HepG2 (cell line): ENCODE results near the gene DFFA. TPM values are rescaled to one million over a fixed set of nuclear protein-coding genes. Genes with fewer than 3 reads are reported as not detected.

Experiments used
- NCOA2 ChIP-seq: sonication (generic); formaldehyde crosslinking; IDR thresholded peaks from 2 replicates; pipeline ENCODE4 v1.8.0; 2022; ENCODE audit warnings: inconsistent platforms
- POLR2AphosphoS5 ChIP-seq: IDR thresholded peaks from 2 replicates; pipeline ENCODE4 v1.6.1; 2012; ENCODE audit warnings: low read depth, low read length
- REPIN1 ChIP-seq: sonication (generic); formaldehyde crosslinking; IDR thresholded peaks from 2 replicates; pipeline ENCODE4 v1.8.0; 2022; ENCODE audit warnings: missing genetic modification reagents, low read depth, mild to moderate bottlenecking, borderline replicate concordance
- TEAD3 ChIP-seq: optimal IDR thresholded peaks from 2 replicates; pipeline ENCODE3; 2016; ENCODE audit warnings: borderline replicate concordance
- TIGD3 ChIP-seq: sonication (generic); formaldehyde crosslinking; IDR thresholded peaks from 2 replicates; pipeline ENCODE4 v1.5.1; 2020; ENCODE audit warnings: mild to moderate bottlenecking, missing genetic modification reagents, borderline replicate concordance
- ZC3H13 ChIP-seq: sonication (generic); formaldehyde crosslinking; IDR thresholded peaks from 2 replicates; pipeline ENCODE4 v1.8.1; 2023; ENCODE audit warnings: mild to moderate bottlenecking, missing genetic modification reagents, moderate library complexity
- ZNF570 ChIP-seq: sonication (generic); formaldehyde crosslinking; IDR thresholded peaks from 2 replicates; pipeline ENCODE4 v1.4.0; 2020; ENCODE audit warnings: mild to moderate bottlenecking, missing genetic modification reagents, borderline replicate concordance
- ZNF574 ChIP-seq: sonication (generic); formaldehyde crosslinking; IDR thresholded peaks from 2 replicates; pipeline ENCODE4 v1.4.0; 2020; ENCODE audit warnings: missing genetic modification reagents
- ZNF646 ChIP-seq: sonication (generic); formaldehyde crosslinking; IDR thresholded peaks from 2 replicates; pipeline ENCODE4 v1.9.0; 2021; ENCODE audit warnings: mild to moderate bottlenecking, missing genetic modification reagents
- polyA plus RNA-seq, 8 experiments: library from polyadenylated mRNA; depleted of rRNA in 3 of 8; stranded (reverse) in 7 of 8; unstranded in 1 of 8; fragments of >200 nt; fragmentation: Illumina TruSeq in 4 of 8; extraction: Trizol in 4 of 8; gene quantifications; 2 replicates each; pipeline versions ENCODE4 v1.2.1 to v1.2.3, GENCODE V29; 2011 to 2016; ENCODE audit warnings: low read depth in 4 of 8, missing spikeins in 1 of 8, mixed read lengths in 1 of 8; ENCODE audit not compliant: insufficient read depth in 1 of 8
- total RNA-seq, 5 experiments: library from RNA; depleted of rRNA; stranded (reverse); fragments of >200 nt; fragmentation: Illumina TruSeq; extraction: Trizol; gene quantifications; 2 replicates each; pipeline ENCODE4 v1.2.3, GENCODE V29; 2016; ENCODE audit warnings: low read depth in 1 of 5

DFFA gene
- total and polyA plus RNA-seq, 2 of the 13 experiments (the other 11 are each of a cell fraction or from before 2014, with no cell fraction given), result 16.5 to 33.9 TPM

GRCh38 chr1:10474613-10475507 lies 2.5 kb upstream of the DFFA start, which contains the start of gene PEX14 (continued):
- TF ChIP-seq REPIN1 (CRISPR knock-in tag), result 0 out of 2 replicates have a peak, but pooled peaks have one; percentile 53
- TF ChIP-seq ZNF574 (CRISPR knock-in tag), result peak; percentile 91
- no peak for TF ChIP-seq ZNF570
- peak; percentile 24; the same call in 1 of the 2 replicates for TF ChIP-seq NCOA2
- 0 out of 2 replicates have a peak, but pooled peaks have one; percentile 40 for TF ChIP-seq ZC3H13 (CRISPR knock-in tag)
- TF ChIP-seq TEAD3 (CRISPR knock-in tag), result peak; percentile 15
- peak; percentile 75; the same call in 1 of the 2 replicates for TF ChIP-seq POLR2AphosphoS5
- TF ChIP-seq ZNF646 (CRISPR knock-in tag), result no peak
- TF ChIP-seq TIGD3 (CRISPR knock-in tag), result 0 out of 2 replicates have a peak, but pooled peaks have one; percentile 54
